Measurements from ENCODE around the gene FCHSD2.

Gene FCHSD2

DNA sequence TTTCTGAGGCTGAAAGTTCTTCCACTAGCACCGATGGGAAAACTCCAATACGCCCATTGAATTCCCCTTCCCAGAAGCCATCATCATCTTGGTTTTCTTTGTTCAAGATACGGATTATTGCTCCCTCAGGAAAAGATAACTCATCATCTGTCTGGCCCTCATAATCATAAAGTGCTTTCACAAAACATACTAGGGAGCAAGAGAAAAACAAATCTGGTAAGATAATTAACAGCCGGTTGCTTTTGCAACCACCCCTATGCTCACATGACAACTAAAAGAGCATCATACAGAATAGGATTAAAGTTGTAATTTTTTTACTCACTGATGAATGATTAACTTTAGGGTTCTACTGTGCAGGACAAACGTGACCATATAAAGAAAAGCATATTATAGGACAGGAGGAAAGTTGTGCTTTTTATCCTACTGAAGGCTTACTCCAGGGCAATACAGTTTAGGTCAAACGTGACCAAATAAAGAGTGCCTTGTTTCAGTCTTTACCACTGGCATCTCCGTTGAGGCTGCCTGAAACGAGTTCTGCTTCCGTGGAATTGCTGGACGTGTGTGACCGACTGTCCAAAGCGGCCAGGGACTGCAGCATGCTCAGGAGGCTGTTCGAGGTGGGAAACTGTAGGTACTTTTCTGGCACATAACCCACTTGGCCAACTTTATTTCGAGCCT lies 299.3 kb downstream of the FCHSD2 start:
- Histone ChIP-seq H3K9me3 (ENCODE audit: control insufficient read depth, insufficient read depth, low read length) (no peaks in the 10 kb centered on the region), H3K27ac (ENCODE audit: low read length) (no peak overlapping the region), H3K4me1 (ENCODE audit: control insufficient read depth, insufficient read depth, low read length) (no peaks in the 10 kb centered on the region), H3K4me3 (ENCODE audit: low read length) (no peak overlapping the region), H3K27me3 (ENCODE audit: control insufficient read depth, insufficient read depth, low read length) (no peaks in the 10 kb centered on the region), H3K36me3 (ENCODE audit: control insufficient read depth, insufficient read depth, low read length) (no peaks in the 10 kb centered on the region)
- no peak for DNase-seq (ENCODE audit: low read depth, low spot score)
- WGBS (ENCODE audit: insufficient coverage, insufficient read length): no CpG with 5 or more reads among the region's 14 CpGs

DNA sequence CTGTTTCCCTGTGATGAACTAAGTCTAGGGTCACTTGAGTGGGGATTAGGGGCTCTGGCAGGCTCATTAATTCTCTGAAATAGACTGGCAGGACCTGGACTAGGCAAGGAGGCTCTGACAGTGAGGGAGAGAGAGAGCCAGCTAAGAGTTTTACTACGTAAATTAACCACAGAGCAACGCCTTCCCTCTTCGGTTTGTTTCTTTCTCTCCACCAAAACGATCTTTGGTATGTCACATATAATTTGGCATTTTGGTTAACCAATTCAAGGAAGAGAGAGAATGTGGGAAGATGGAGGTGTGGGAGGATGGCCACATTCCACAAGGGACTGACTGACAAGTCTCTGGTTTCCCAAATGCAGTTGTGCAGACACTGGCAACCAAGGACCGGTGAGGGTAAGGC lies 300.0 kb downstream of the FCHSD2 start:
- no peak overlapping the region for H3K4me3 ChIP-seq (ENCODE audit: low read length)
- DNase-seq (ENCODE audit: low read depth, low spot score): no peak
- H3K27ac ChIP-seq (ENCODE audit: low read length): no peak overlapping the region
- no CpG with 5 or more reads among the region's 5 CpGs for WGBS (ENCODE audit: insufficient coverage, insufficient read length)
- no peaks in the 10 kb centered on the region for H3K9me3 ChIP-seq (ENCODE audit: control insufficient read depth, insufficient read depth, low read length)
- no peaks in the 10 kb centered on the region for H3K4me1 ChIP-seq (ENCODE audit: control insufficient read depth, insufficient read depth, low read length)
- no peaks in the 10 kb centered on the region for H3K36me3 ChIP-seq (ENCODE audit: control insufficient read depth, insufficient read depth, low read length)
- no peaks in the 10 kb centered on the region for H3K27me3 ChIP-seq (ENCODE audit: control insufficient read depth, insufficient read depth, low read length)

DNA sequence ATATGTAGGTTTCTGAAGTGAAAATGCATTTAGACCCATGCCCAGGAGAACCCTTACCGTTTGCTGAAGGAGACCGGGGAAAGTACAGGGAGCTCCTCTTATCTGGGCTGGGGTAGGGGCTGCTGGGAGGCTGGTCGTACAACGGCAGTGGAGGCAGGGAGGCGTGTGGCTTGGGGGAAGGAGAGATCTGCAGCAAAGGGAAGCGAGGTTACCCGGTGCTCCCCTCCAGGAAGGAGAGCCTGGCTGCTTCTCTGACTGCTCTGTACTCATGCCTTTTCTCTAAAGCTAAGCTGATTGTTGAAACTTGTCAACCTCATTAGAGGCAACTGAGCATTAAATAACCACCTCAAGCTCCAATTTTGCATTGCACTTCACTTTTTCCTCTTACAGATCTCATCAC lies 300.7 kb downstream of the FCHSD2 start:
- no peaks in the 10 kb centered on the region for H3K36me3 ChIP-seq (ENCODE audit: control insufficient read depth, insufficient read depth, low read length)

DNA sequence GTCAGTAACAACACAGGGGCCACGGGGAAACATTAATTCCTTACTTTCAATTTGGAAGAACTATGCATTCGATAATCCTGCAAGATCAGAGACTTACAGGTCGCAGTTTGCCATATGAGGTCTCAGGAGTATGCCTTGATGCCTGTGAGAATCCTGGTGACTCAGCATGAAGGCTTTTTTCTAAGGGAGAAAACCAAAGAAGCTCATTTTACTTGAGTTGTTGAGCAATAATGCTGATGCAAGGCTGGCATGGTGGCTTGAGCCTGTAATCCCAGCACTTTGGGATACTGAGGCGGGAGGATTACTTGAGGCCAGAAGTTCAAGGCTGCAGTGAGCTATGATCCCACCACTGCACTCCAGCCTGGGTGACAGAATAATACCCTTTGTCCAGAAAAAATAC lies 301.3 kb downstream of the FCHSD2 start:
- no peaks in the 10 kb centered on the region for H3K9me3 ChIP-seq (ENCODE audit: control insufficient read depth, insufficient read depth, low read length)
- WGBS (ENCODE audit: insufficient coverage, insufficient read length): no CpG with 5 or more reads among the region's 4 CpGs
- H3K4me3 ChIP-seq (ENCODE audit: low read length): no peak overlapping the region
- no peak for DNase-seq (ENCODE audit: low read depth, low spot score)
- no peaks in the 10 kb centered on the region for H3K4me1 ChIP-seq (ENCODE audit: control insufficient read depth, insufficient read depth, low read length)
- no peaks in the 10 kb centered on the region for H3K36me3 ChIP-seq (ENCODE audit: control insufficient read depth, insufficient read depth, low read length)
- no peak overlapping the region for H3K27ac ChIP-seq (ENCODE audit: low read length)
- no peaks in the 10 kb centered on the region for H3K27me3 ChIP-seq (ENCODE audit: control insufficient read depth, insufficient read depth, low read length)

More for the DNA sequence above, 300.7 kb downstream of the FCHSD2 start:
- no peaks in the 10 kb centered on the region for H3K4me1 ChIP-seq (ENCODE audit: control insufficient read depth, insufficient read depth, low read length)
- no peak overlapping the region for H3K4me3 ChIP-seq (ENCODE audit: low read length)
- H3K27ac ChIP-seq (ENCODE audit: low read length): no peak overlapping the region
- no peaks in the 10 kb centered on the region for H3K9me3 ChIP-seq (ENCODE audit: control insufficient read depth, insufficient read depth, low read length)
- no CpG with 5 or more reads among the region's 7 CpGs for WGBS (ENCODE audit: insufficient coverage, insufficient read length)
- no peaks in the 10 kb centered on the region for H3K27me3 ChIP-seq (ENCODE audit: control insufficient read depth, insufficient read depth, low read length)
- DNase-seq (ENCODE audit: low read depth, low spot score): no peak

DNA sequence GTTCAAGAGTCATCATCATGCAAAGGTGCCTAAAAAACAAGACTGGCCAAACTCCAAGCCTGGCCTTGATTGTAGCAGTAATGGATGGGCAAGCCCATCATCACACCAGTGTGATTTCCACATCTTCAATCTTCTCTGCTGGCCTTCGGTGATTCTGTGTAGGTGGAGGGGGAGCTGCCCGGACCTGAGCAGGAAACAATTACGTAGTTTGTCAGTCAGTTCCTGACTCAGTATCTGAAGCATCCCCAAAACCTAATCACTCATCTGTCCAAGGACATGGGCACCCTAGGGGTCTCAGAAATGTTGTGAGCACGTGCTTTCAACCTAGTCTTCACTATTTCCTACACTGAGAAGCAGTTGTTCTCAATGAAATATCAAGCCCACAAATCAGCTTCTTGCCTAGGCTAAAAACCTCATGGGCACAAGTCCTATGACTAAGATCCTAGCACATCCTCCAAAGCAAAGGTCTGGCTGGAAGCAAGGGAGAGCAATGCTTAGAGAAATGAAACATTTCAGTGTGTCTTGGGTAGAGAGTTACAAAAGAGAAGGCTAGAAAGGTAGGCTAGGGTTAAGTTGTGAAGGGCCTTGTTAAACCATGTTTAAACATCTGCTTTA lies 303.3 kb downstream of the FCHSD2 start:
- Histone ChIP-seq H3K4me1 (ENCODE audit: control insufficient read depth, insufficient read depth, low read length) (no peaks in the 10 kb centered on the region), H3K9me3 (ENCODE audit: control insufficient read depth, insufficient read depth, low read length) (no peaks in the 10 kb centered on the region), H3K36me3 (ENCODE audit: control insufficient read depth, insufficient read depth, low read length) (no peaks in the 10 kb centered on the region), H3K4me3 (ENCODE audit: low read length) (no peak overlapping the region), H3K27ac (ENCODE audit: low read length) (no peak overlapping the region), H3K27me3 (ENCODE audit: control insufficient read depth, insufficient read depth, low read length) (no peaks in the 10 kb centered on the region)
- DNase-seq (ENCODE audit: low read depth, low spot score): no peak
- no CpG with 5 or more reads among the region's 4 CpGs for WGBS (ENCODE audit: insufficient coverage, insufficient read length)

DNA sequence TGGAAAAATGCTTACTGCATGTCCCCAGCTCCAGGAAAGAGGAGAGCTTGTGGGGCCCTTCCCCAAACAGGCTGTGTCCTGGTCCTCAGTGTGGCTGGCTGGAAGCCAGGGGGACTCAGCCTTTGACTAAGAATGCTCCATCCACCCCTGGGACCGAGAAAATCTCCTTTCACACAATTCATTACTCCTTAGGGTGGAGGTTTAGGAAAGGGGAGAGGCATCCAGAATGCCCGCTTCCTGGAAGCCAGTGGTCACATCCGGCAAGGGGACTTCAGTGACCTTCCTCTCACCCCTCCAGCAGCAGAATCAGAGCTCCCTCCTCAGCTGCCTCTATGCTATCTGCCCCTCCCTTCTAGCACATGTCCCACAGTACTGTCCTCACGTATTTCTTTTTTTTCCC lies 306.0 kb downstream of the FCHSD2 start:
- Histone ChIP-seq H3K4me1 (ENCODE audit: control insufficient read depth, insufficient read depth, low read length) (peaks cover 3% of the 10 kb centered on the region; the same call in 1 of the 2 replicates), H3K4me3 (ENCODE audit: low read length) (no peak overlapping the region), H3K9me3 (ENCODE audit: control insufficient read depth, insufficient read depth, low read length) (no peaks in the 10 kb centered on the region), H3K27me3 (ENCODE audit: control insufficient read depth, insufficient read depth, low read length) (no peaks in the 10 kb centered on the region), H3K27ac (ENCODE audit: low read length) (no peak overlapping the region), H3K36me3 (ENCODE audit: control insufficient read depth, insufficient read depth, low read length) (no peaks in the 10 kb centered on the region)
- no peak for DNase-seq (ENCODE audit: low read depth, low spot score)
- no CpG with 5 or more reads among the region's 4 CpGs for WGBS (ENCODE audit: insufficient coverage, insufficient read length)

DNA sequence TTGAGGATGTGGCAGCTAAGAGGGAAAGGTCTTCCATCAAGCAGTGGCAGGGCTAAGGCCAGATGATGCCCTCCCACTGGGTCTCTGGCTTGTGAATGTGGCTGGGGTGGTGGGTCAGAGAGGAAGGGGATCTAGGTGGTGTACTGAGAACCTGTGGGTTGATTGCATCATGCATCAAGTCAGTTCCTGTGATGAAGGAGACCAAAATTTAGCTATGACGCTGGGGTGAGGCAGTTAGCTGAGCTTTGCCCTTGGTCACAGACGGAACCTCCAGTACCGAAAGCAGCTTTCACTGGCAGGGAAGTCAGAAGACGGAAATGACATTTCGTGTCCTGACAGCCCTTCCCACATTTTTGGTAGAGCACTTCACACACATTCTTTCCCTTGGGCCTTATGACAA lies 307.2 kb downstream of the FCHSD2 start:
- Histone ChIP-seq H3K27ac (ENCODE audit: low read length) (no peak overlapping the region), H3K27me3 (ENCODE audit: control insufficient read depth, insufficient read depth, low read length) (no peaks in the 10 kb centered on the region), H3K36me3 (ENCODE audit: control insufficient read depth, insufficient read depth, low read length) (no peaks in the 10 kb centered on the region), H3K4me3 (ENCODE audit: low read length) (no peak overlapping the region), H3K4me1 (ENCODE audit: control insufficient read depth, insufficient read depth, low read length) (peaks cover 3% of the 10 kb centered on the region; the same call in 1 of the 2 replicates), H3K9me3 (ENCODE audit: control insufficient read depth, insufficient read depth, low read length) (no peaks in the 10 kb centered on the region)
- no peak for DNase-seq (ENCODE audit: low read depth, low spot score)
- WGBS (ENCODE audit: insufficient coverage, insufficient read length): no CpG with 5 or more reads among the region's 5 CpGs

DNA sequence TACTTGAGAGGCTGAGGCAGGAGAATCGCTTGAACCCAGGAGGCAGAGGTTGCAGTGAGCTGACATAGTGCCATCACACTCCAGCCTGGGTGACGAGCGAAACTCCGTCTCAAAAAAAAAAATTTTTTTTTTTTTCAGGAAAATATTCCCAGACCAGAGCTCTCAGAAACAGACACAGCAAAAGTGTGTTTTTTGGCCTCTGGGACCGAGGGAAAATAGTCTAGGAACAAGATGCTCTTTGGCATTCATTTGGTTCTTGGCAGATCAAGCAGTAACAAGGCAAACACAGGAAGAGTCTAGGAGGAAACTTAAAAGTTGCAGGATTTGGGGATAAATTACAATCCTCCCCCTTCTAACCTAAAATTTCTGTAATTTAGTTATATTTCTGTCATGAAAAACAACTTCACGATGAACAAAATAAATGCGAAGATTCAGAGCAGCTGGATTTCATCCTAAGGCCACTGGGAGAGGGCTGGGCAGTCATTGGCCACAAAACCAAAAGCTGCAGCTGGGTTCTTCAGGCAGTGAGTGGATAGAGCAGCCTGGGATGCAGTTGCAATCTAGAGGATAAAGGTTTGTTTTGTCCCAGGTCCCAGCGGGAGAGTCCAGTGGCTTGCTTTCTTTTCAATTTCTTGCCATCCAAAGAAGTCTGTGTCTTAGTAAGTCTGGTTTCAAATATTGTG lies 308.2 kb downstream of the FCHSD2 start:
- no peak overlapping the region for H3K27ac ChIP-seq (ENCODE audit: low read length)
- H3K4me3 ChIP-seq (ENCODE audit: low read length): no peak overlapping the region
- no peaks in the 10 kb centered on the region for H3K36me3 ChIP-seq (ENCODE audit: control insufficient read depth, insufficient read depth, low read length)
- H3K9me3 ChIP-seq (ENCODE audit: control insufficient read depth, insufficient read depth, low read length): no peaks in the 10 kb centered on the region
- no CpG with 5 or more reads among the region's 8 CpGs for WGBS (ENCODE audit: insufficient coverage, insufficient read length)
- no peaks in the 10 kb centered on the region for H3K27me3 ChIP-seq (ENCODE audit: control insufficient read depth, insufficient read depth, low read length)
- H3K4me1 ChIP-seq (ENCODE audit: control insufficient read depth, insufficient read depth, low read length): peaks cover 3% of the 10 kb centered on the region; the same call in 1 of the 2 replicates
- DNase-seq (ENCODE audit: low read depth, low spot score): no peak

DNA sequence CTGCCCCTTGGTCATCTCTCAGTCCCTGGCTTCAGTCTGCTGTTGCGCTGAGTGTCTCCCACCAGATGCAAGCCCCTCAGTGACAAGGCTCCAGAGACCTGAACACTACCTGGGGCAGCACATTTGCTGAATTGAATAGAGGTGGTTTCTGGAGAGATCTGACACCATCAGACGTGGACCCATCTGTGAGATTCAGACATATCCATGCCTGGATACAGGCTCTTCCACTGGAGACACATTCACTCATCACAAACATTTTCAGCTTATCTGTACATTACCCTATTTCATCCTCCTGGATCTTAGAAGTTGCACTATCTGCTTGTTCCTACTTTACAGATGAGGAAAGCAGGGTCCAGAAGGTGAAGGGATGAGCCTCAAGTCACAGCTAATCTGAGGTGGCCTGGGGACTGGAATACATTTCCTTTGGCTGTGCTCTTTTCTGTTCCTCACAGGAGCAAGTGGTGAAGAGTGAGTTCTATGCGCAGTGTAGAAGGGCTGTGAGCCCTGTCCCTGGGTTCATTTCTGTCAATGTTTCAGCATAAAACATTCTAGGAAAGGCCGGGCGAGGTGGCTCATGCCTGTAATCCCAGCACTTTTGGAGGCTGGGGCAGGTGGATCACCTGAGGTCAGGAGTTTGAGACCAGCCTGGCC lies 308.9 kb downstream of the FCHSD2 start:
- WGBS (ENCODE audit: insufficient coverage, insufficient read length): no CpG with 5 or more reads among the region's 5 CpGs
- DNase-seq (ENCODE audit: low read depth, low spot score): no peak
- H3K27me3 ChIP-seq (ENCODE audit: control insufficient read depth, insufficient read depth, low read length): no peaks in the 10 kb centered on the region
- H3K4me3 ChIP-seq (ENCODE audit: low read length): no peak overlapping the region
- peaks cover 3% of the 10 kb centered on the region; the same call in 1 of the 2 replicates for H3K4me1 ChIP-seq (ENCODE audit: control insufficient read depth, insufficient read depth, low read length)
- no peaks in the 10 kb centered on the region for H3K36me3 ChIP-seq (ENCODE audit: control insufficient read depth, insufficient read depth, low read length)
- no peaks in the 10 kb centered on the region for H3K9me3 ChIP-seq (ENCODE audit: control insufficient read depth, insufficient read depth, low read length)
- H3K27ac ChIP-seq (ENCODE audit: low read length): no peak overlapping the region

DNA sequence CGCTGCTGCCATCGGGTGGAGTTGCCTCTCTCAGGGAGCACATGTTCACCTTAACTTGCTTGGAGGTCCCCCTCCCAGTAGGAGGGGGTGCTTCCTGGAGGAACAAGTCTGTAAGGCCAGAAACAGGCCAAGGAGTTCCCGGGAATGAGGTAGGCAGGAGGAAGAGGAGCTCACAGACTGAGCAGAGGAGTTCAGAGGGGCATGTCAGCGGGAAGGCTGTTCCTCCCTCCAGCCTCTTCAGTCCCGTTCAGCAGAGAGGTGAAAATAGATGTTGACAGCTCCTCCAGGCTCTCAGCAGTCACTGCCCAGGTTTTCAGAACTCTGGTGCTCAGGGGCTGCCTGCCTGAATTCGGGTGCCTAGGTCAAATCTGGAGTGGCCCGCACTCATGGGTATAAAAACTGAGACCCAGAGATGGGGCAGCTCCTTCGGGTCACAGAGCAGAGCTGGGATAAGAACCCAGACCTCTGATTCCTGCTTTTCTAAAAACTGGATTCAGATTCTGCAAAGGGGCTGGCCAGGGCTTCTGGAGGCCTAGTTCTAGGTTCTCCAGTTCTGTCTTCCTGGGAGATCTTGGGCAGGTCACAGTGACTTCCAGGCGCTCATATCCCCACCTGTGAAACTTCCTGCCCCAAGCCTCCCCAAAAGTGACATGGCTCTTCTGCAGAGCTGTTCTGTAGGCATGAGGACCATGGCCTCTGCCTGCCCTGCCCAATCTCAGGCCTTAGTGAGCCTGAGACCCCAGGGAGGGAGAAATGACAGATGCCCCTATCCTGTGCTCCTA lies 309.6 kb downstream of the FCHSD2 start:
- Histone ChIP-seq H3K27ac (ENCODE audit: low read length) (no peak overlapping the region), H3K36me3 (ENCODE audit: control insufficient read depth, insufficient read depth, low read length) (no peaks in the 10 kb centered on the region), H3K4me3 (ENCODE audit: low read length) (no peak overlapping the region), H3K9me3 (ENCODE audit: control insufficient read depth, insufficient read depth, low read length) (no peaks in the 10 kb centered on the region), H3K4me1 (ENCODE audit: control insufficient read depth, insufficient read depth, low read length) (peaks cover 3% of the 10 kb centered on the region; the same call in 1 of the 2 replicates), H3K27me3 (ENCODE audit: control insufficient read depth, insufficient read depth, low read length) (no peaks in the 10 kb centered on the region)
- no peak for DNase-seq (ENCODE audit: low read depth, low spot score)
- WGBS (ENCODE audit: insufficient coverage, insufficient read length): no CpG with 5 or more reads among the region's 9 CpGs
